HL-60 (cell line): Measurements from ENCODE around the gene CDYL2.
"Not testable (repeated sequence)": the region's sequence is repeated elsewhere in the genome, so short reads cannot be mapped to it uniquely, and the experiment has no call there.

Experiments
- DNase-seq, 2 experiments: peaks; one replicate each; pipeline ENCODE4 v3.0.0-alpha.2; 2010 to 2020; ENCODE audit warnings: low read depth in 1 of 2, low spot score in 1 of 2
- H3K27ac ChIP-seq: fragments of 250-450 bp; sonication (Bioruptor Pico); replicated peaks from 2 replicates; pipeline ENCODE4 v1.5.1; 2020; ENCODE audit warnings: mild to moderate bottlenecking, moderate library complexity
- H3K27me3 ChIP-seq: fragments of 250-450 bp; sonication (Bioruptor Pico); 2 replicates; pipeline ENCODE4 v1.5.1; 2021; ENCODE audit warnings: mild to moderate bottlenecking, moderate library complexity; ENCODE audit not compliant: insufficient read depth, poor library complexity, severe bottlenecking
- H3K4me3 ChIP-seq: replicated peaks from 2 replicates; pipeline ENCODE4 v1.5.1; 2011; ENCODE audit warnings: mild to moderate bottlenecking, control low read depth, low read length; ENCODE audit not compliant: insufficient read depth
- CTCF ChIP-seq: IDR thresholded peaks from one replicate; pipeline ENCODE4 v1.5.1; 2011; ENCODE audit warnings: low read length, control low read depth, inconsistent platforms; ENCODE audit not compliant: insufficient read depth
- GABPA ChIP-seq: IDR thresholded peaks from 2 replicates; pipeline ENCODE4 v1.6.1; 2012; ENCODE audit warnings: low read depth
- POLR2AphosphoS5 ChIP-seq: IDR thresholded peaks from 2 replicates; pipeline ENCODE4 v1.6.1; 2012; ENCODE audit warnings: low read depth
- SPI1 ChIP-seq: IDR thresholded peaks from 2 replicates; pipeline ENCODE4 v1.6.1; 2012; ENCODE audit warnings: low read depth, mild to moderate bottlenecking, borderline replicate concordance
- TF ChIP-seq, protein P1 (sequence below): IDR thresholded peaks from 2 replicates; pipeline ENCODE4 v1.6.1; 2012; ENCODE audit warnings: low read depth; ENCODE audit not compliant: insufficient replicate concordance

The CDYL2 gene

GRCh38 chr16:80816356-80816755 lies 12.0 kb upstream of the CDYL2 start:
- H3K4me3 ChIP-seq = no peak overlapping the region
- H3K27me3 ChIP-seq = no peaks in the 10 kb centered on the region
- H3K27ac ChIP-seq = no peak overlapping the region
- DNase-seq = no peak
- TF ChIP-seq, protein P1, sequence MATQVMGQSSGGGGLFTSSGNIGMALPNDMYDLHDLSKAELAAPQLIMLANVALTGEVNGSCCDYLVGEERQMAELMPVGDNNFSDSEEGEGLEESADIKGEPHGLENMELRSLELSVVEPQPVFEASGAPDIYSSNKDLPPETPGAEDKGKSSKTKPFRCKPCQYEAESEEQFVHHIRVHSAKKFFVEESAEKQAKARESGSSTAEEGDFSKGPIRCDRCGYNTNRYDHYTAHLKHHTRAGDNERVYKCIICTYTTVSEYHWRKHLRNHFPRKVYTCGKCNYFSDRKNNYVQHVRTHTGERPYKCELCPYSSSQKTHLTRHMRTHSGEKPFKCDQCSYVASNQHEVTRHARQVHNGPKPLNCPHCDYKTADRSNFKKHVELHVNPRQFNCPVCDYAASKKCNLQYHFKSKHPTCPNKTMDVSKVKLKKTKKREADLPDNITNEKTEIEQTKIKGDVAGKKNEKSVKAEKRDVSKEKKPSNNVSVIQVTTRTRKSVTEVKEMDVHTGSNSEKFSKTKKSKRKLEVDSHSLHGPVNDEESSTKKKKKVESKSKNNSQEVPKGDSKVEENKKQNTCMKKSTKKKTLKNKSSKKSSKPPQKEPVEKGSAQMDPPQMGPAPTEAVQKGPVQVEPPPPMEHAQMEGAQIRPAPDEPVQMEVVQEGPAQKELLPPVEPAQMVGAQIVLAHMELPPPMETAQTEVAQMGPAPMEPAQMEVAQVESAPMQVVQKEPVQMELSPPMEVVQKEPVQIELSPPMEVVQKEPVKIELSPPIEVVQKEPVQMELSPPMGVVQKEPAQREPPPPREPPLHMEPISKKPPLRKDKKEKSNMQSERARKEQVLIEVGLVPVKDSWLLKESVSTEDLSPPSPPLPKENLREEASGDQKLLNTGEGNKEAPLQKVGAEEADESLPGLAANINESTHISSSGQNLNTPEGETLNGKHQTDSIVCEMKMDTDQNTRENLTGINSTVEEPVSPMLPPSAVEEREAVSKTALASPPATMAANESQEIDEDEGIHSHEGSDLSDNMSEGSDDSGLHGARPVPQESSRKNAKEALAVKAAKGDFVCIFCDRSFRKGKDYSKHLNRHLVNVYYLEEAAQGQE = no peak
- TF ChIP-seq CTCF (no peak), GABPA (no peak), SPI1 (no peak), POLR2AphosphoS5 (no peak)

GRCh38 chr16:80815278-80815677 lies 10.9 kb upstream of the CDYL2 start:
- not testable (repeated sequence) for H3K4me3 ChIP-seq, H3K27ac ChIP-seq, H3K27me3 ChIP-seq, DNase-seq

GRCh38 chr16:80812593-80812992 lies 8.2 kb upstream of the CDYL2 start:
- DNase-seq = no peak
- no peak overlapping the region for H3K27ac ChIP-seq
- no peak for TF ChIP-seq SPI1
- TF ChIP-seq, protein P1 = no peak
- no peak for TF ChIP-seq GABPA
- TF ChIP-seq CTCF = no peak
- TF ChIP-seq POLR2AphosphoS5 = no peak
- no peak overlapping the region for H3K4me3 ChIP-seq
- H3K27me3 ChIP-seq = peaks cover 5% of the 10 kb centered on the region

DNA sequence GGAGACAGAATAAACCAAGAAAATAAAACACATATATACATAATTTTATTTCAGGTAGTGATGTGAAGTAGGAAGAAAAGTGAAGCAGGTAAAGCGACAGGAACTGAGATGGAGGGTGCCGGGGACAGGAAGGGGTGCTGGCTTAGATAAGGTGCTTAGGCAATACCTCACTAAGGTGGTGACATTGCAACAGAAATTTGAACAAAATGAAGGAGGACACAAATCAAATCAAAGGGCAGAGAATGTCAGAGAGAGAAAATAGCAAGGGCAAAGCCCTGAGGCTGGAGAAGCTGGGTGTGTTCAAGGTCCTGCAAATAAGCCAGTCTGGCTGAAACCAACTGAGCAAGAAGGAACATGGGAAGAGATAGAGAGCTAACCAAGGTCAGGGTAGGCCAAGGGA lies 5.0 kb upstream of the CDYL2 start:
- H3K4me3 ChIP-seq = no peak overlapping the region
- peaks cover 24% of the 10 kb centered on the region for H3K27me3 ChIP-seq
- TF ChIP-seq, protein P1 = no peak
- no peak for DNase-seq
- no peak overlapping the region for H3K27ac ChIP-seq
